ENCODE results near the gene C2CD2.

GRCh38 chr21:41961753-41962152 lies 7.9 kb upstream of the C2CD2 start:
- TF ChIP-seq CTCF (IDR thresholded peaks at IDR 0.05; ENCODE audit: poor library complexity) (no peak), EZH2 (IDR thresholded peaks at IDR 0.05; ENCODE audit: borderline replicate concordance) (no peak), EZH2phosphoT487 (IDR thresholded peaks at IDR 0.05; ENCODE audit: low read depth, severe bottlenecking, unreplicated experiment) (no peak)
